WERI-Rb-1 (cell line): ENCODE measurements around the gene PPP2R2B.

Experiments used
- DNase-seq: peaks from one replicate; pipeline ENCODE4 v3.0.0-alpha.2; 2020
- H3K27ac ChIP-seq: fragments of 250-450 bp; sonication (Bioruptor Pico); 2 replicates; pipeline ENCODE4 v1.5.1; 2020; ENCODE audit warnings: mild to moderate bottlenecking, moderate library complexity
- H3K27me3 ChIP-seq: fragments of 250-450 bp; sonication (Bioruptor Pico); 2 replicates; pipeline ENCODE4 v1.5.1; 2021; ENCODE audit warnings: mild to moderate bottlenecking, low read depth, moderate library complexity; ENCODE audit not compliant: insufficient read depth, severe bottlenecking
- H3K36me3 ChIP-seq: fragments of 250-450 bp; sonication (Bioruptor Pico); 2 replicates; pipeline ENCODE4 v1.5.1; 2020; ENCODE audit warnings: mild to moderate bottlenecking, moderate library complexity
- H3K4me3 ChIP-seq: 2 replicates; pipeline ENCODE4 v1.5.1; 2011; ENCODE audit warnings: low read depth, mild to moderate bottlenecking, control low read depth, low read length
- H3K9me3 ChIP-seq: fragments of 250-450 bp; sonication (Bioruptor Pico); 2 replicates; pipeline ENCODE4 v1.5.1; 2021; ENCODE audit warnings: mild to moderate bottlenecking, moderate library complexity; ENCODE audit not compliant: severe bottlenecking
- CTCF ChIP-seq: IDR thresholded peaks from 2 replicates; pipeline ENCODE4 v1.5.1; 2011; ENCODE audit warnings: low read depth, mild to moderate bottlenecking, control low read depth, inconsistent platforms, low read length

PPP2R2B gene

GRCh38 chr5:146721073-146721815 lies 157.3 kb downstream of the PPP2R2B start:
- no peak for DNase-seq
- no peak for TF ChIP-seq CTCF
- H3K4me3 ChIP-seq, result no peak overlapping the region
- no peaks in the 10 kb centered on the region for H3K27me3 ChIP-seq
- H3K36me3 ChIP-seq, result no peaks in the 10 kb centered on the region
- H3K27ac ChIP-seq, result no peak overlapping the region
- no peaks in the 10 kb centered on the region for H3K9me3 ChIP-seq

GRCh38 chr5:146720107-146720506 lies 158.4 kb downstream of the PPP2R2B start:
- DNase-seq, result no peak
- no peaks in the 10 kb centered on the region for H3K9me3 ChIP-seq
- TF ChIP-seq CTCF, result no peak
- H3K36me3 ChIP-seq, result no peaks in the 10 kb centered on the region
- H3K27ac ChIP-seq, result no peak overlapping the region
- no peak overlapping the region for H3K4me3 ChIP-seq
- H3K27me3 ChIP-seq, result no peaks in the 10 kb centered on the region

GRCh38 chr5:146719179-146719578 lies 159.4 kb downstream of the PPP2R2B start:
- DNase-seq, result no peak
- H3K27ac ChIP-seq, result no peak overlapping the region
- no peaks in the 10 kb centered on the region for H3K27me3 ChIP-seq
- no peaks in the 10 kb centered on the region for H3K9me3 ChIP-seq
- TF ChIP-seq CTCF, result no peak
- no peak overlapping the region for H3K4me3 ChIP-seq
- no peaks in the 10 kb centered on the region for H3K36me3 ChIP-seq

GRCh38 chr5:146718609-146719008 lies 159.9 kb downstream of the PPP2R2B start:
- no peaks in the 10 kb centered on the region for H3K27me3 ChIP-seq
- no peaks in the 10 kb centered on the region for H3K36me3 ChIP-seq
- peak overlapping the region; percentile 22 for H3K4me3 ChIP-seq
- DNase-seq, result peak; percentile 81
- TF ChIP-seq CTCF, result no peak
- H3K27ac ChIP-seq, result no peak overlapping the region
- H3K9me3 ChIP-seq, result no peaks in the 10 kb centered on the region

- Histone ChIP-seq H3K9me3 (no peaks in the 10 kb centered on the region), H3K27ac (no peak overlapping the region), H3K27me3 (no peaks in the 10 kb centered on the region), H3K4me3 (no peak overlapping the region), H3K36me3 (no peaks in the 10 kb centered on the region)
- no peak for DNase-seq
- TF ChIP-seq CTCF, result no peak
These were observed 160.6 kb downstream of the PPP2R2B start for GRCh38 chr5:146717951-146718350.

GRCh38 chr5:146716636-146717035 lies 161.9 kb downstream of the PPP2R2B start:
- no peak for DNase-seq
- no peak for TF ChIP-seq CTCF

More at GRCh38 chr5:146716636-146717035, 161.9 kb downstream of the PPP2R2B start:
- Histone ChIP-seq H3K4me3 (no peak overlapping the region), H3K27ac (no peak overlapping the region), H3K9me3 (no peaks in the 10 kb centered on the region), H3K36me3 (no peaks in the 10 kb centered on the region), H3K27me3 (no peaks in the 10 kb centered on the region)
